Activated CD4-positive, alpha-beta T cell treated with anti-CD3 and anti-CD28 coated beads, Interleukin-2, amount 10 ng/mL, durations not matched to agents 24 days and 14 days (primary cell): Measurements from ENCODE around the gene CCR7. TPM values are rescaled to one million over a fixed set of nuclear protein-coding genes. Genes with fewer than 3 reads are reported as not detected.
"Not testable (repeated sequence)": the region's sequence is repeated elsewhere in the genome, so short reads cannot be mapped to it uniquely, and the experiment has no call there.

Experiments used
- DNase-seq: peaks from one replicate; pipeline ENCODE4 v3.0.0; 2022
- H3K27ac Mint-ChIP-seq: one replicate; pipeline ENCODE4 v1.8.0; 2022; ENCODE audit warnings: mild to moderate bottlenecking, mixed read lengths
- H3K27me3 Mint-ChIP-seq: one replicate; pipeline ENCODE4 v1.8.0; 2022; ENCODE audit warnings: mixed read lengths
- H3K36me3 Mint-ChIP-seq: one replicate; pipeline ENCODE4 v1.8.0; 2022; ENCODE audit warnings: low read depth, mild to moderate bottlenecking, mixed read lengths
- H3K4me1 Mint-ChIP-seq: one replicate; pipeline ENCODE4 v1.8.0; 2021; ENCODE audit warnings: mixed read lengths
- H3K4me3 Mint-ChIP-seq: one replicate; pipeline ENCODE4 v1.8.0; 2022; ENCODE audit warnings: mild to moderate bottlenecking, moderate library complexity, mixed read lengths
- H3K9me3 Mint-ChIP-seq: one replicate; pipeline ENCODE4 v1.8.0; 2021; ENCODE audit warnings: mixed read lengths
- intact Hi-C: fragments of 100-400 bp; cut with micrococcal nuclease; formaldehyde crosslinking; loops from one replicate; pipeline ENCODE4 v1.15.1; 2023
- total RNA-seq: library from RNA; stranded (reverse); gene quantifications from 2 replicates; pipeline ENCODE4 v1.2.3, GENCODE V29; 2022

Gene CCR7
- total RNA-seq, 1 donor from 2014 or later: 220 TPM

DNA sequence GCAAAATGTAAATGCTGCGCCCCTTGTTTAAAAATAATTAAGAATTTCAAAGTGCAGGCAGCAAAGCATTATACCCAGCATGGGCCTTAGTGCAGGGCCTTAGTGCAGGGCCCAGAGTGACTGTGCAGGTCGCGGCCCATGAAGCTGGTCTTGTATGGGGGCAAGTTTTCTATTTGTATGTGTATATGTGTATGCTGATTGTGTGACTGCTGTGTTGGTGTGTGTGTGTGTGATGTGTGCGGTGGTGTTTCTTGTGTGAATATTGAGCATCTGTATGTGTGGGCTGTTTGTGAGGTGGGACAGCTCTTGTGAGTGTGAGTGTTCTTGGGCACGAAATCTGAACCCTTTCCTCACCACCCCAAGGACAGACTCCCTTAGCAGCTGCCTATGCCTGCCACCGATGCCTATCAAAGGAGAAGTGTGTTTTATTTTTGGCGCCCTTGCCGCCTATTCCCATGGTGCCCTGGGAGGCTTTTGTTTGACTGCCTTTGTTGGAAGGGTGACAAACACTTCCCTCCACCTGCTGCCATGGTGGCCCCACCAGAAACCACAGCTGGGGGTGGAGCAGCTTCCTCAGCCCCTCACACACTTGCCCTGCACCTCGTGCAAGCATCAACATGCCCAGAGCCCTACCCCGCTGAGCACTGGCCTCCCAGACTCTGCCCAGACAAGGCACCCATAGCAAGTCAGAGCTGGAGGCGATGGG is 18.0 kb downstream of the CCR7 start:
- H3K36me3 Mint-ChIP-seq: peaks cover 28% of the 10 kb centered on the region
- H3K4me3 Mint-ChIP-seq: peak overlapping the region; percentile 13
- peak; percentile 88 for DNase-seq
- no peaks in the 10 kb centered on the region for H3K9me3 Mint-ChIP-seq
- intact Hi-C loops: no loop called here
- H3K27ac Mint-ChIP-seq: peak overlapping the region; percentile 74
- no peaks in the 10 kb centered on the region for H3K27me3 Mint-ChIP-seq
- peaks cover 75% of the 10 kb centered on the region for H3K4me1 Mint-ChIP-seq

DNA sequence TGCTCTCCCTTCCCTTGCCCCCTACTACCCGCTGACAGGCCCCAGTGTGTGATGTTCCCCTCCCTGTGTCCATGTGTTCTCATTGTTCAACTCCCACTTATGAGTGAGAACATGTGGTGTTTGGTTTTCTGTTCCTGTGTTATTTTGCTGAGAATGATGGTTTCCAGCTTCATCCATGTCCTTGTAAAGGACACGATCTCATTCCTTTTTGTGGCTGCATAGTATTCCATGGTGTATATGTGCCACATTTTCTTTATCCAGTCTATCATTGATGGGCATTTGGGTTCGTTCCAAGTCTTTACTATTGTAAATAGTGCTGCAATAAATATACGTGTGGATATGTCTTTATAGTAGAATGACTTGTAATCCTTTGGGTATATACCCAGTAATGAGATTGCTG is 18.8 kb downstream of the CCR7 start:
- H3K9me3 Mint-ChIP-seq, DNase-seq, H3K4me3 Mint-ChIP-seq, intact Hi-C loops, H3K27me3 Mint-ChIP-seq: not testable (repeated sequence)
- H3K27ac Mint-ChIP-seq: peak overlapping the region; percentile 74
- peaks cover 21% of the 10 kb centered on the region for H3K36me3 Mint-ChIP-seq
- peaks cover 76% of the 10 kb centered on the region for H3K4me1 Mint-ChIP-seq

DNA sequence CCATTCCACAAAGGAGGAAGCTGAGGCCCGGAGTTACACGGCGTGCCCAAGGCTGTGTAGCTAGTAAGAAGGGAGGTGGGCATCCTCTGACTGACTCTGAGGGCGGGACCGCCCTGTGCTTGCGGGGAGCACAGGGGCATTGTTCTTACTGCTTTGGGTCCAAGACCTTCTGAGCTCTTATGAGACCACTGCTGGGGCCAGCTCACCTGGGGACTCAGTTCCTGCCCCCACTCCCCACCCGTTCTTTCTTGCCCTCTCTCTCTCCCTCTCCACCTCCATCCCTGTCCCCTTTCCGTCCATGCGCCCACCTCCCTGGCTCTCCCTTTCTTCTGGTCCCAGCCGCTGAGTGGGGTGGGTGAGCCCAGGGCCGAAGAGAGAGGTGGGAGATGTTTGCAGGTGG is 19.6 kb downstream of the CCR7 start:
- Mint-ChIP-seq H3K36me3 (peaks cover 16% of the 10 kb centered on the region), H3K27me3 (no peaks in the 10 kb centered on the region), H3K4me3 (no peak overlapping the region), H3K27ac (no peak overlapping the region), H3K9me3 (no peaks in the 10 kb centered on the region), H3K4me1 (peaks cover 78% of the 10 kb centered on the region)
- intact Hi-C loops: no loop called here
- DNase-seq: no peak

DNA sequence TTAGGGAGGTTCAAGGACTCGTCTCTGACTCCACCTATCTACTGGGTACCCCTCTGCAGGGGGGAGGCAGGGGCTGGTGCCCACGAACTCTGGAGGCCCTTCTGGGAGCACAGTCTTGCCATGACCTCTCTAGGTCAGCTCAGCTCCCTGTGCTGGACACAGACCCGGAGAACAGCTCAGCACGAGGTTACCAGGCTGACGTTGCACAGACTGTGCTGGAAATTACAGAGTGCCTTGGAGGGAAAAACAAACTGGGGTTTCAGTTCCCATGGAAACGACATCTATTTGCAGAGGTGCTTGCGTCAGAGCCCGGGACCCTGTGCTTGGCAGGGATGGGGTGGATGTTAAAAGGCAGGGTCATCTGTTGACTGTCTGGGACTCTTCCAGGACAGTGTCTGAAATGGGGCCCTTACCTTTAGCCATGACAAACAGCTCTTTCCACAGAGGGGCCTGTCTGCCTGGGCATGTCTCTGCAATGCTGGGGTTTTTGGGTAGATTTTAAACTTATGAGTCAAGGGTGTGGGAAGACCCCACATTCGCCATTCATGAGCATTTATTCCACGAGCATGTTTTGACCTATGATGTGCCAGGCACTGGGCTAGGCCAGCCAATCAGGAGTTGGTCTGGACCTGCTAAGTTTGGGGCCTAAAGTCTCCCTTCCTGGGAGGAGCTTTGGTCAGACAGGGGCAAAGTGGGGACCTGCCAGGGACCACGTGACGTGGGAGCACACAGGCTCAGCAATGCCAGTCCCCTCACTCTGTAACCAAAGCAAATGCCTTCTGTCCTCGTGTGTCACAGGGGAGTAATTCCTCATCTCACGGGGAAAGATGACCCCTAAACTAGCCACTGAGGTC is 22.5 kb downstream of the CCR7 start:
- Mint-ChIP-seq H3K36me3 (peaks cover 14% of the 10 kb centered on the region), H3K9me3 (no peaks in the 10 kb centered on the region), H3K27ac (peak overlapping the region; percentile 92), H3K4me1 (peaks cover 80% of the 10 kb centered on the region), H3K4me3 (peak overlapping the region; percentile 66), H3K27me3 (no peaks in the 10 kb centered on the region)
- DNase-seq: peak; percentile 83
- intact Hi-C loops: loop anchor here (5.0 kb wide), 1 partner anchor 1145 kb away; the partner anchor contains the start of gene EIF1

DNA sequence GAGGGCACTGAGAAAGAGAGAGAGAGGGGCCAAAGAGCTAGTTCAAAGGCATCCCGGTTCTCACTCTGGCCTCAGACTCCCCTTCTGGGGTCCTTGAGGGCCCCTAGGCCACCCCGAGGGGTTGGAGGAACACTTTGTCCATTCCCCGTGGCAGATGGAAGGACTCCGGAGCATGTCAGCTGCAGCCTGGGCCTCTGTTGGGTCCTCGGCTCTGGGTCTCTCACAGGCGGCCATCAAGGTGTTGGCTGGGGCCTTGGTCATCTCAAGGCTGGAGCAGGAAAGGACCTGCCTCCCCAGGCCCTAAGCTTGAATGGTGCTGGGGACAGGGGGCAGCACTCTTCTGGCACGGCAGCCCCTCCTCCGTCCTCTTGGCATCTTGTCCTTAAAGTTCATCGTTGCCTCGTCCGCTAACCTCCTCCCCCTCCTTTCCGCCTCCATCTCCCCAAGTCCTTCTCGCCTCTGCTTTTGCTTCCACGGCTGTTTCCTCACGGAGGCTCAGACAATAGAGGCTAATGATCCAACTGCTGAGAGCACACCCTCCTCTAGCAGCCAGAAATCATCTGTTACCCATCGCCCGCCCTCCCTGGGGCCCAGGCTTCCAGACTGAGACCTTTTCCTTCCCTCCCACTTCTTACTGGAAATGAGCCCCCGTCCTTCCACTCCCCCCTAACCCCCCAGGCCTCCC is 23.3 kb downstream of the CCR7 start:
- no peak for DNase-seq
- H3K36me3 Mint-ChIP-seq: peaks cover 14% of the 10 kb centered on the region
- intact Hi-C loops: loop anchor here (1.0 to 5.0 kb wide), 5 partner anchors 9 to 1145 kb away; partner anchors contain the start of gene EIF1
- peak overlapping the region; percentile 92 for H3K27ac Mint-ChIP-seq
- H3K4me1 Mint-ChIP-seq: peaks cover 79% of the 10 kb centered on the region
- no peaks in the 10 kb centered on the region for H3K27me3 Mint-ChIP-seq
- no peaks in the 10 kb centered on the region for H3K9me3 Mint-ChIP-seq
- peak overlapping the region; percentile 61 for H3K4me3 Mint-ChIP-seq

DNA sequence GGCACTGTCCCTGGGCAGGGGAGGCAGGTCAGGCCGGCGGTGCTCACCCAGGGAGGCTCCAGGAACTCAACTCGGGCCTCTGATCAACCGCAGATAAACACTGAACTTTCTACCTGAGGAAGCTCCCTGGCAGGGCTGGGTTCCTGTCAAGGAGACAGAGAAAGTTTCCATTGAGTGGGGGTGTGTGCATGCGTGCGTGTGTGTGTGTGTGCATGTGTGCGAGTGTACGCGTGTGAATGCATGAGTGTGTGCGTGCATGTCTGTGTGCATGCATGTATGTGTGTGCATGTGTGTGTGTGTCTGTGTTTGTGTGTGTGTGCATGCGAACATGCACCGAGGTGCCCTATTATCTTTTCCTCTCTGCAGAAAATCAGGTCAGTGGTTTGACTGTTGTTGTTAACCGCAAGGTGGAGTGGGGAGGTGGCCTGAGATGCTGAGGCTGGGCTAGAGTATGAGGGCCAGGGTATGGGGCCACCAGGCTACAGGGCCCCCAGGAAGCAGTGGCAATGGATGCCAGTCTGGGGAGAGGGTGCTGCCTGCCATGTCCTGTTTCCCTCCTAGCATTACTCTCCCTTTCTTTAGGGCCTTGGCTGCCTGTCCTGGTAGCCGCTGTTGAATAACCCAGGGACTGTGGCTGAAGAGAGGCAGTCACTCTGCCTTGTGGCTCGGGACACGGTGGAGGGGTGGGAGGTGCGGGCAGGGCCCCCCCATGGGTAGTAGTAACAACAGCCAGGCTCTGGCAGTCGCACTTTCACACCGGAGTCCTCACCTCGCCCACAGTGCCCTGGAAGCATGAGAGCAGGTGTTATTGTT is 24.0 kb downstream of the CCR7 start:
- intact Hi-C loops: loop anchor here (1.0 to 5.0 kb wide), 5 partner anchors 8 to 1146 kb away; partner anchors contain the start of gene EIF1
- Mint-ChIP-seq H3K4me1 (peaks cover 79% of the 10 kb centered on the region), H3K27ac (peak overlapping the region; percentile 92), H3K4me3 (peak overlapping the region; percentile 61), H3K9me3 (no peaks in the 10 kb centered on the region), H3K36me3 (peaks cover 11% of the 10 kb centered on the region), H3K27me3 (no peaks in the 10 kb centered on the region)
- DNase-seq: peak; percentile 92

DNA sequence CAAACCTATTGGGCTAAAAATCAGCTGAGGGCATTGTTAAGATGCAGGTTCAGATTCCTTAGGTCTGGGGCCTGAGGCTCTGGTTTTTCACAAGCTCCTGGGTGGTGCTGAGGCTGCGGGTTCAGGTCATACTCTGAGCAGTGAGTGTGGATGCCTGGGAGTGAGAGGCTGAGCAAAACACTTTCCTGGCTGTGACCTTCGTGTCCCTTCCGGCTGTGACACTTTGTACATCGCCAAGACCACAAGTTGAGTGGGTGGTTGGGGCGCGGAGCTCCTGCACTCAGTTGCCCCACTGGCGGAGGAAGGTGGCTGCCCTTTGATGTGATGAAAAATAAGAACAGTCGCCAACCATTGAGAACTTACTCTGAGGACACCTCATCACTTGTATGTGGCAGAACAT is 24.8 kb downstream of the CCR7 start:
- Mint-ChIP-seq H3K4me3 (peak overlapping the region; percentile 61), H3K4me1 (peaks cover 80% of the 10 kb centered on the region), H3K27me3 (no peaks in the 10 kb centered on the region), H3K9me3 (no peaks in the 10 kb centered on the region), H3K27ac (peak overlapping the region; percentile 92), H3K36me3 (peaks cover 14% of the 10 kb centered on the region)
- peak; percentile 85 for DNase-seq
- intact Hi-C loops: loop anchor here (5.0 kb wide), 1 partner anchor 1147 kb away; the partner anchor contains the start of gene EIF1

DNA sequence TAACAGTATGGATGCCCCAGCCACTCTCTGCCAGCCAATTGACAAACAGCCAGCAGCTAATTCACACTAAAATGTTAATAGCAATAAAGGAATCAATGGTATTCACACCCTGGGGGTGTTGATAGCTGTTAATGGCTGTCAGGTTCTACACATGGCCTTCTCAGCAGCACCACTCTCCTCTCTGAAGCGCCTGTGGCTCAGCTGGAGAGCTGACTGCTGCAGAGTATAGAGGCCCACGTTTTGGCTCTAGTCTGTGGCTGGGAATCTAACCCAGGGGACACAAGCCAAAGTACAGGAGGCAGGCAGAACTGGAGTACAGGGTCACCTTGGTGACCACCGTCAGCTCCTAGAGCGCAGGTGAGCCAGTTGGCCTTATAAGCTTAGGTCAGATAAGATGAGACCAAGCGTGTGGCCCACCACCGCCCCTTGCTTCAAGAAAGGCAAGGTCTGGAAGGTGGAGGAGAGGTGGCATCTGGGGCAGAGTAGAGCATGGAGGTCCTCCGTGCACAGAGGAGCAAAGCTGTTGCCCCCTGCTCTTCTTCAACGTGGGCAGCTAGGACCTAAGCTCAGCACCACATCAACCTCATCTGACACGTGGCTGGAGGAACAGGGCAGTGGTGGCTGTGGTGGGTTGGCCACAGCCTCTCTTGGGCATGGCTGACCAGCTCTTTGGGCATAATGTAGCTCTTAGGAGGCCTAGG is 25.4 kb downstream of the CCR7 start:
- no peak for DNase-seq

DNA sequence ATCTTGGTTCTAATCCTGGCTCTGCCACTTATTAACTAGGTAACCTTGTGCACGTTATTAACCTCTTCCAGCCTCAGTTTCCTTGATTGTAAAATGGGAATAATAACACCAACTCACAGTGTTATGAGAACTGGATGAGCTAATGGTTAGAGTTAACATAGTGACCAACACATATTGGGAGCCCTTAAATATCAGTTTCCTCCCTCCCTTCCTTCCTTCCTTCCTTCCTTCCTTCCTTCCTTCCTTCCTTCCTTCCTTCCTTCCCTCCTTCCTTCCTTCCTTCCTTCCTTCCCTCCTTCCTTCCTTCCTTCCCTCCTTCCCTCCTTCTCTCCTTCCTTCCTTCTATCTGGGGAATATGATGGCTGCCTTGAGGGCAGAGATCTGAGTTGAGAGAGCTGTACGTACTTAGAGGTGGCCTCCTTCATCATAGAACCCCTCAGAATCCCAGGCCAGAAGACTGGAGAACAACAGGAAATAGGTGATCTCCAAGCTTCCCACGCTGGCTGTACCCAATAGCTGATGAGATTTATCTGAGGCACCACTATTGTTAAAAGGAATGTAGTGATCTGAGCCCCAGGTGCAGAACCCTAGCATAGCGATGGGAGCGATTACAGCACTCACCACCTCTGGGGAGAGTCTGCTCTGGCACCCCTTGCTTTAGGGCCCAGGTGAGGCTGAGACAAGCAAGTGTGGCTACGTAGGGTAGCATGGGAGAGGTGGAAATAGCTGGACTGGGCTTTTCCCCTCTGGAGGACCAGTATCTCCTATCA is 26.2 kb downstream of the CCR7 start:
- intact Hi-C loops: loop anchor here (10.0 kb wide), 1 partner anchor 234 kb away; the partner anchor contains the start of gene RARA
- H3K36me3 Mint-ChIP-seq: peaks cover 14% of the 10 kb centered on the region
- peaks cover 84% of the 10 kb centered on the region for H3K4me1 Mint-ChIP-seq
- peak overlapping the region; percentile 11 for H3K4me3 Mint-ChIP-seq
- H3K27ac Mint-ChIP-seq: peak overlapping the region; percentile 92
- H3K27me3 Mint-ChIP-seq: no peaks in the 10 kb centered on the region
- DNase-seq: no peak
- H3K9me3 Mint-ChIP-seq: no peaks in the 10 kb centered on the region

More for the DNA sequence above, 25.4 kb downstream of the CCR7 start:
- Mint-ChIP-seq H3K4me3 (peak overlapping the region; percentile 61), H3K4me1 (peaks cover 79% of the 10 kb centered on the region), H3K27me3 (no peaks in the 10 kb centered on the region), H3K9me3 (no peaks in the 10 kb centered on the region), H3K27ac (peak overlapping the region; percentile 92), H3K36me3 (peaks cover 12% of the 10 kb centered on the region)
- intact Hi-C loops: loop anchor here (5.0 to 10.0 kb wide), 2 partner anchors 235 to 1147 kb away; partner anchors contain the start of genes EIF1 and RARA

DNA sequence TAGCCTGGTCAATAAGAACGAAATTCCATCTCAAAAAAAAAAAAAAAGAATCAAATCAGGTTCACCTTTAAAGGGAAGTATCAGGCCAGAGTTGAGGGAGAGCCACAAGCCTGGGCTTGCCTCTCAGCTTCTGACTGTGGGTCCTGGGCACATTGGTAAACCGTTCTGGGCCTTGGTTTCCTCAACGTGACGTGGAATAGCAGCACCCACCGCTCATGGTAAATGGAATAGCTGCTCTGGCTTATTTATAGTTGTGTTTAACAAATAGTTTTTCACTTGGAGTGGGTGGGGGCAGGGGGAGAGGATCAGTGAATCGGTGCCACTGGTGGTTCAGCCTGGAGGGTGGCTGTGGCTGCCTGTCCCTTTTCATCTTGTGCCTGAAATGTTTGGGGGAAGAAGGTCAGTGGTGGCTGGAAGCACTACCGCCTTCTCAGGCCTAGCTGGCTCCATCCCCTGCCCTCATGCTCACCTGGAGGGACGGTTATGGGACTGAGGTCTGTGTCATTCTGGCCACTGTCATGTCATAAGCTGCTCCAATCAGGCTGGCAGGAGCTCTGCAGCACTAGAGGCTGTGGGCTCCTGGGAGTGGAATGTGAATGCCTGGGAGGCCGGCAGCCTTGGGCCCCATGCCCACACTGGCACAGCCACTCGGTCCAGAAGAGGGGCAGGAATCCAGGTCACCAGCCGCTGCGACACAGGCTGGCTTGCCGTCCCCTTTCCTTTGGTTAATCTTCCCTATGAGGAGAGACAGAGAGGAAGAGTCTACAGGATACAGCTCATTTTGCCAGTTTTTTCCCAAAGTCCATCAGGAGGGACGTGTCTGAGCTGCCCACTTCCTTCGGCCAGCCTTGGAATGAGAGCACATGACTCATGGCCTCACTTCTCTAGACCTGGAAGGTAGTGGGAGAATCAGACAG is 27.0 kb downstream of the CCR7 start:
- Mint-ChIP-seq H3K27me3 (peaks cover 1% of the 10 kb centered on the region), H3K4me3 (no peak overlapping the region), H3K4me1 (peaks cover 88% of the 10 kb centered on the region), H3K36me3 (peaks cover 16% of the 10 kb centered on the region), H3K9me3 (no peaks in the 10 kb centered on the region), H3K27ac (peak overlapping the region; percentile 43)
- intact Hi-C loops: loop anchor here (10.0 kb wide), 1 partner anchor 233 kb away; the partner anchor contains the start of gene RARA
- no peak for DNase-seq
